Bronchial epithelial cell (primary cell): ENCODE results near the gene MATN1. TPM values are rescaled to one million over a fixed set of nuclear protein-coding genes. Genes with fewer than 3 reads are reported as not detected.
A peak's percentile ranks its signal among the peaks of the same experiment; 100 is the strongest.

Source experiments
- DNase-seq: peaks from one replicate; pipeline ENCODE4 v3.0.0-alpha.2; 2010; ENCODE audit warnings: low read depth
- FAIRE-seq: peaks from 2 replicates; lab custom pipeline; 2011; peaks lifted over from hg19 to GRCh38; lab: Jason Lieb, UNC
- H3K27me3 ChIP-seq: 2 replicates; pipeline ENCODE4 v1.5.1; 2011; ENCODE audit warnings: low read length; ENCODE audit not compliant: control insufficient read depth, insufficient read depth
- H3K36me3 ChIP-seq: 2 replicates; pipeline ENCODE4 v1.5.1; 2011; ENCODE audit warnings: low read length; ENCODE audit not compliant: control insufficient read depth, insufficient read depth
- H3K4me3 ChIP-seq: 2 replicates; pipeline ENCODE4 v1.5.1; 2011; ENCODE audit warnings: mild to moderate bottlenecking, low read depth, low read length, control low read depth
- total RNA-seq: library from RNA; depleted of rRNA; stranded (reverse); fragments of >200 nt; gene quantifications from 2 replicates; pipeline ENCODE4 v1.2.1, GENCODE V29; 2014
- TF ChIP-seq, protein P1 (sequence below): IDR thresholded peaks from 2 replicates; pipeline ENCODE4 v1.5.1; 2011; ENCODE audit warnings: mild to moderate bottlenecking, moderate library complexity, low read length, control low read depth, inconsistent platforms; ENCODE audit not compliant: insufficient read depth, severe bottlenecking

The MATN1 gene
- total RNA-seq, 1 donor from 2014 or later, result not detected

DNA sequence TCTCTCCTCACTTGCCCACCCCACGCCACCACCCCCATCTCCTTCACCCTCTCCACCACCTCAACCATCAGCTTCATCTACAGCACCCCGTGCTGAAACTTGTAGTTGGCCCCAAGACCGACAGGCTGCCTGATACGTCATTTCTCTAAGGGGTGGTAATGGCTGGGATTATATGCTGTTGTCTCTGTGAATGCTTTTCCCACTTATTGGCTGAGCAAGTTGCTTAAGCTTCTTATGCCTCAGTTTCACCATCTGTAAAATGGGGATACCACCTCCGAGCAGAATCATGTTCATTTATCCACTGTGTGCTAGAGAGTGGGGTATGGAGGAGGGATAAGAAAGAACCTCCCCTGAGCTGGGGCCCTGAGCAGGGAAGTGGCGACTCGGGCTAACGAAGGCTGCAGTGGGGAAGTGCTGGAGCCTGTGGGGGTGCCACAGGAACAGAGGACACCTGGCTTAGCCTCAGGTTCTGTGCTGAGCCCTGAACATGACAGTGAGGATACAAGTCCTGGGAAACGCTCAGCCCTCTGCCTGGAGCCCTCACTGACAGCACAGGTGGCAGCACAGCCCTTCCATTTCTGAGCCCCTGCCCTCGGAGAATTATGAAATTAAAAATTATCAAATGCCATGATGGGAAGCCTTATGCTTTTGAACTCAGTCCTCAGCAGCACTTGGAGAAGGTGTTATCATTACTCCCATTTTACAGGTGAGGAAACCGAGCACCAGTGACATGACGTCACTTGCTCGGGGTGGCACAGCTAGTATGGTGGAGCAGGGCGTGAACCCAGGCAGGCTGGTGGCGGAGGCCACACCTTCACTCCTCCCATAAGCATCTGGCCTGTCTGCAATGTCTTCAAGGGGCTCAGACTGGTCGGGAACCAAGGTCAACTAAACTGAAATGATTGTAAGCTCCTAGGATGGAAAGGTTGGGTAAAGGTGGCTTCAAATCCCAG, 2.8 kb downstream of the MATN1 start:
- H3K27me3 ChIP-seq, result no peaks in the 10 kb centered on the region
- peaks cover 4% of the 10 kb centered on the region for H3K36me3 ChIP-seq
- no peak overlapping the region for H3K4me3 ChIP-seq
- FAIRE-seq (no peak), DNase-seq (no peak)
- TF ChIP-seq, protein P1, sequence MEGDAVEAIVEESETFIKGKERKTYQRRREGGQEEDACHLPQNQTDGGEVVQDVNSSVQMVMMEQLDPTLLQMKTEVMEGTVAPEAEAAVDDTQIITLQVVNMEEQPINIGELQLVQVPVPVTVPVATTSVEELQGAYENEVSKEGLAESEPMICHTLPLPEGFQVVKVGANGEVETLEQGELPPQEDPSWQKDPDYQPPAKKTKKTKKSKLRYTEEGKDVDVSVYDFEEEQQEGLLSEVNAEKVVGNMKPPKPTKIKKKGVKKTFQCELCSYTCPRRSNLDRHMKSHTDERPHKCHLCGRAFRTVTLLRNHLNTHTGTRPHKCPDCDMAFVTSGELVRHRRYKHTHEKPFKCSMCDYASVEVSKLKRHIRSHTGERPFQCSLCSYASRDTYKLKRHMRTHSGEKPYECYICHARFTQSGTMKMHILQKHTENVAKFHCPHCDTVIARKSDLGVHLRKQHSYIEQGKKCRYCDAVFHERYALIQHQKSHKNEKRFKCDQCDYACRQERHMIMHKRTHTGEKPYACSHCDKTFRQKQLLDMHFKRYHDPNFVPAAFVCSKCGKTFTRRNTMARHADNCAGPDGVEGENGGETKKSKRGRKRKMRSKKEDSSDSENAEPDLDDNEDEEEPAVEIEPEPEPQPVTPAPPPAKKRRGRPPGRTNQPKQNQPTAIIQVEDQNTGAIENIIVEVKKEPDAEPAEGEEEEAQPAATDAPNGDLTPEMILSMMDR, result no peak

DNA sequence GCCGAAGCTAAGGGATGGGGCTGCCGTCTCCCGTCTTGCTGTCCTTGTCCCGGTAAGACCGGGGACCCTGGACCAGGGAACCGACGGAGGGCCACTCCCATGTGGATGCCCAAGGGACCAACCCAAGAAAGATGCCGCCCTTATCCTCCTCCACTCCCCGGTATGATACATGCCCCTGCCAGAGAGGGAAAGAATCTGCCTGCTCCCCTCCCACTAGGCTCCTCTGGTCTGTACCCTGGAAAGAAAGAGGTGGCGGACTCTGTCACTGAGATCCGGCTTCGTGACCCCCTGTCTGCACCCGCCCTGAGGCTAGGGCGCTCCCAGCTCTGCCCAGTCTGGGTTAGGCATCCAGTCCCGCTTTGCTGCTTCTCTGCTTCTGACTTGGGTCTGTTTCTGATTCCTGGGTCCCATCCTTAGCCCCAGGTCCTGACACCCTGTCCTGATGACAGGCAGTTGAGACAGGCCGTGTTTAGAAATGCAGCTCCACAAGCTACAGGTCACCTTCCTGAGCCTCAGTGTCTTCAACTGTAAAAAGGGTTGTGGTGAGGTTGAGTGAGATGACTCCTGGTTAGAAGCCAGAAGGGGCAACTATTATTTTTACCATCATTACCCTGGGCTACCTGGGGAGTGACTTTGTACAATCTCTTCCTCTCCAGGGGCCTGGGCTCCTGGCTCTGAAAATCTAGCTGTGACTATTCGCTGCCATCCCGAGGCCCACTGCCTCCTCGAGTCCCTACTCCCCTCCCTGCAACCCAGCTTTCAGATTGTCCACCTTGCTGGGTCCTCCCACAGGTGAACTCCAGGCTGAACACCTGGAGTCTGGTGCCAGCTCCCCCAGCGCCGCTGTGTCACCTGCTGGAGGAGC, 3.7 kb downstream of the MATN1 start:
- FAIRE-seq, result no peak
- TF ChIP-seq, protein P1, result no peak
- Histone ChIP-seq H3K27me3 (no peaks in the 10 kb centered on the region), H3K36me3 (peaks cover 4% of the 10 kb centered on the region), H3K4me3 (peak overlapping the region; percentile 70)
- peak; percentile 35 for DNase-seq

- DNase-seq (peak; percentile 86), FAIRE-seq (no peak)
- TF ChIP-seq, protein P1, result peak; percentile 95
- Histone ChIP-seq H3K36me3 (peaks cover 4% of the 10 kb centered on the region), H3K4me3 (peak overlapping the region; percentile 70), H3K27me3 (no peaks in the 10 kb centered on the region)
Measured at GRCh38 chr1:30718636-30719405, 4.6 kb downstream of the MATN1 start.

DNA sequence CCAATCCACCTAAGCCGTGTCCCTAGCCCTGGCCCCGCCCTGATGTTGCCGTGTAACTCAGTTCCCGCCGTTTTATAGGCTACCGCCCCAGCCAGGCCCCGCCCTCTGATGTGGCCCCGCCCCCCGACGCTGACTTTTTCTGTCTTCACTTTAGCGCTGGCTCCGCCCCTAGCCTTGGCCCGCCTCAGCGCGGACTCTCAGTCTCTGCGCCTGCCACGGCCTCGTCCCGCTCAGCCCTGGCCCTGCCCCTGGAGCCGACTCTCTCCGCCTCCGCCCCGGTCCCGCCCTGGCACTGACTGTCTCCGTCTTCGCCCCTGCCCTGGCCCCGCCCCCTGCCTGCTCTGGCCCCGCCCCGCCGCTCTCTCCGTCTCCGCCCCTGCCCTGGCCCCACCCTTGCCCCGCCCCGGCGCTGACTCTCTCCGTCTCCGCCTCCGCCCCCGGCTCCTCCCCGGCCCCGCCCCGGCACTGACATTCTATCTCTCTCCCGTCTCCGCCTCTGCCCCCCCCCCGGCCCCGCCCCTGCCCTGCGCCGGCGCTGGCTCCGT, 5.2 kb downstream of the MATN1 start:
- TF ChIP-seq, protein P1, result no peak
- peak; percentile 90 for DNase-seq
- H3K36me3 ChIP-seq, result peaks cover 4% of the 10 kb centered on the region
- no peak for FAIRE-seq
- H3K27me3 ChIP-seq, result no peaks in the 10 kb centered on the region
- peak overlapping the region; percentile 27 for H3K4me3 ChIP-seq

- H3K27me3 ChIP-seq, result no peaks in the 10 kb centered on the region
- TF ChIP-seq, protein P1, result no peak
- no peak for FAIRE-seq
- peaks cover under 1% of the 10 kb centered on the region for H3K36me3 ChIP-seq
- DNase-seq, result no peak
- H3K4me3 ChIP-seq, result no peak overlapping the region
Measured at GRCh38 chr1:30716646-30717045, 6.7 kb downstream of the MATN1 start.
